SK-N-SH treated with all-trans-retinoic acid at 6 μM for 48 hours (cell line): Measurements from ENCODE around the gene WSCD2.

Experiments used
- ARNTL ChIP-seq: fragments of 450-650 bp; formaldehyde crosslinking; IDR thresholded peaks from 2 replicates; pipeline ENCODE4 v1.5.0; 2020; ENCODE audit warnings: low read depth, mild to moderate bottlenecking, moderate library complexity, borderline replicate concordance
- BACH2 ChIP-seq: fragments of 250-450 bp; sonication (Bioruptor Pico); IDR thresholded peaks from 2 replicates; pipeline ENCODE4 v1.9.0; 2021; ENCODE audit warnings: mild to moderate bottlenecking, borderline replicate concordance
- CSDC2 ChIP-seq: fragments of 250-450 bp; sonication (Bioruptor Pico); IDR thresholded peaks from 2 replicates; pipeline ENCODE4 v1.5.0; 2020; ENCODE audit warnings: mild to moderate bottlenecking, moderate library complexity
- ISL1 ChIP-seq: fragments of 250-450 bp; sonication (Bioruptor Pico); IDR thresholded peaks from 2 replicates; pipeline ENCODE4 v2.1.2; 2022; ENCODE audit warnings: mild to moderate bottlenecking, moderate library complexity
- OSR1 ChIP-seq: fragments of 250-450 bp; sonication (Bioruptor Pico); IDR thresholded peaks from 2 replicates; pipeline ENCODE4 v1.8.0; 2022; ENCODE audit warnings: moderate library complexity, mild to moderate bottlenecking, inconsistent platforms
- PPARA ChIP-seq: fragments of 250-450 bp; sonication (Bioruptor Pico); IDR thresholded peaks from 2 replicates; pipeline ENCODE4 v1.5.0; 2020; ENCODE audit warnings: mild to moderate bottlenecking, borderline replicate concordance
- RARB ChIP-seq: fragments of 250-450 bp; sonication (Bioruptor Pico); IDR thresholded peaks from 2 replicates; pipeline ENCODE4 v1.8.0; 2021; ENCODE audit warnings: mild to moderate bottlenecking, moderate library complexity
- SNAI2 ChIP-seq: fragments of 250-450 bp; sonication (Bioruptor Pico); IDR thresholded peaks from 2 replicates; pipeline ENCODE4 v1.5.0; 2020; ENCODE audit warnings: mild to moderate bottlenecking, moderate library complexity
- TCF4 ChIP-seq: fragments of 250-450 bp; sonication (Bioruptor Pico); IDR thresholded peaks from 2 replicates; pipeline ENCODE4 v1.8.0; 2021; ENCODE audit warnings: mild to moderate bottlenecking, moderate library complexity, borderline replicate concordance
- TOX ChIP-seq: fragments of 250-450 bp; sonication (Bioruptor Pico); IDR thresholded peaks from 2 replicates; pipeline ENCODE4 v1.8.0; 2021; ENCODE audit warnings: mild to moderate bottlenecking, moderate library complexity, borderline replicate concordance
- ZFP3 ChIP-seq: fragments of 250-450 bp; sonication (Bioruptor Pico); IDR thresholded peaks from 2 replicates; pipeline ENCODE4 v1.5.0; 2020; ENCODE audit warnings: mild to moderate bottlenecking, moderate library complexity
- ZNF8 ChIP-seq: fragments of 450-650 bp; formaldehyde crosslinking; IDR thresholded peaks from 2 replicates; pipeline ENCODE4 v1.5.0; 2020; ENCODE audit warnings: mild to moderate bottlenecking, moderate library complexity
- TF ChIP-seq, protein P1 (sequence below): fragments of 250-450 bp; sonication (Bioruptor Pico); IDR thresholded peaks from 2 replicates; pipeline ENCODE4 v1.5.0; 2020; ENCODE audit warnings: mild to moderate bottlenecking, moderate library complexity
- TF ChIP-seq, protein P2 (sequence below): fragments of 250-450 bp; sonication (Bioruptor Pico); IDR thresholded peaks from 2 replicates; pipeline ENCODE4 v1.8.0; 2020; ENCODE audit warnings: mild to moderate bottlenecking, moderate library complexity, borderline replicate concordance

GRCh38 chr12:108241986-108242703 is 113.1 kb downstream of the WSCD2 start:
- TF ChIP-seq, protein P1, sequence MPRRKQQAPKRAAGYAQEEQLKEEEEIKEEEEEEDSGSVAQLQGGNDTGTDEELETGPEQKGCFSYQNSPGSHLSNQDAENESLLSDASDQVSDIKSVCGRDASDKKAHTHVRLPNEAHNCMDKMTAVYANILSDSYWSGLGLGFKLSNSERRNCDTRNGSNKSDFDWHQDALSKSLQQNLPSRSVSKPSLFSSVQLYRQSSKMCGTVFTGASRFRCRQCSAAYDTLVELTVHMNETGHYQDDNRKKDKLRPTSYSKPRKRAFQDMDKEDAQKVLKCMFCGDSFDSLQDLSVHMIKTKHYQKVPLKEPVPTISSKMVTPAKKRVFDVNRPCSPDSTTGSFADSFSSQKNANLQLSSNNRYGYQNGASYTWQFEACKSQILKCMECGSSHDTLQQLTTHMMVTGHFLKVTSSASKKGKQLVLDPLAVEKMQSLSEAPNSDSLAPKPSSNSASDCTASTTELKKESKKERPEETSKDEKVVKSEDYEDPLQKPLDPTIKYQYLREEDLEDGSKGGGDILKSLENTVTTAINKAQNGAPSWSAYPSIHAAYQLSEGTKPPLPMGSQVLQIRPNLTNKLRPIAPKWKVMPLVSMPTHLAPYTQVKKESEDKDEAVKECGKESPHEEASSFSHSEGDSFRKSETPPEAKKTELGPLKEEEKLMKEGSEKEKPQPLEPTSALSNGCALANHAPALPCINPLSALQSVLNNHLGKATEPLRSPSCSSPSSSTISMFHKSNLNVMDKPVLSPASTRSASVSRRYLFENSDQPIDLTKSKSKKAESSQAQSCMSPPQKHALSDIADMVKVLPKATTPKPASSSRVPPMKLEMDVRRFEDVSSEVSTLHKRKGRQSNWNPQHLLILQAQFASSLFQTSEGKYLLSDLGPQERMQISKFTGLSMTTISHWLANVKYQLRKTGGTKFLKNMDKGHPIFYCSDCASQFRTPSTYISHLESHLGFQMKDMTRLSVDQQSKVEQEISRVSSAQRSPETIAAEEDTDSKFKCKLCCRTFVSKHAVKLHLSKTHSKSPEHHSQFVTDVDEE (CRISPR knock-in tag) = no peak
- TF ChIP-seq CSDC2 (CRISPR knock-in tag) = no peak
- TF ChIP-seq ZFP3 (CRISPR knock-in tag) = no peak
- TF ChIP-seq, protein P2, sequence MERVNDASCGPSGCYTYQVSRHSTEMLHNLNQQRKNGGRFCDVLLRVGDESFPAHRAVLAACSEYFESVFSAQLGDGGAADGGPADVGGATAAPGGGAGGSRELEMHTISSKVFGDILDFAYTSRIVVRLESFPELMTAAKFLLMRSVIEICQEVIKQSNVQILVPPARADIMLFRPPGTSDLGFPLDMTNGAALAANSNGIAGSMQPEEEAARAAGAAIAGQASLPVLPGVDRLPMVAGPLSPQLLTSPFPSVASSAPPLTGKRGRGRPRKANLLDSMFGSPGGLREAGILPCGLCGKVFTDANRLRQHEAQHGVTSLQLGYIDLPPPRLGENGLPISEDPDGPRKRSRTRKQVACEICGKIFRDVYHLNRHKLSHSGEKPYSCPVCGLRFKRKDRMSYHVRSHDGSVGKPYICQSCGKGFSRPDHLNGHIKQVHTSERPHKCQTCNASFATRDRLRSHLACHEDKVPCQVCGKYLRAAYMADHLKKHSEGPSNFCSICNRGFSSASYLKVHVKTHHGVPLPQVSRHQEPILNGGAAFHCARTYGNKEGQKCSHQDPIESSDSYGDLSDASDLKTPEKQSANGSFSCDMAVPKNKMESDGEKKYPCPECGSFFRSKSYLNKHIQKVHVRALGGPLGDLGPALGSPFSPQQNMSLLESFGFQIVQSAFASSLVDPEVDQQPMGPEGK (CRISPR knock-in tag) = no peak
- no peak for TF ChIP-seq TOX (CRISPR knock-in tag)
- no peak for TF ChIP-seq SNAI2
- no peak for TF ChIP-seq BACH2 (CRISPR knock-in tag)
- no peak for TF ChIP-seq OSR1 (CRISPR knock-in tag)
- TF ChIP-seq ZNF8 (CRISPR knock-in tag) = no peak
- no peak for TF ChIP-seq ARNTL
- TF ChIP-seq PPARA (CRISPR knock-in tag) = no peak
- no peak for TF ChIP-seq TCF4 (CRISPR knock-in tag)
- TF ChIP-seq ISL1 (CRISPR knock-in tag) = no peak
- no peak for TF ChIP-seq RARB
